A673 (cell line): ENCODE results near the gene LITAF.

Experiments
- CTCF ChIP-seq: fragments of 300-800, 200-600 bp; sonication (generic); conservative IDR thresholded peaks from 2 replicates; pipeline ENCODE4 v1.5.1; 2017; ENCODE audit warnings: low read depth, mild to moderate bottlenecking, antibody characterized with exemption, low read length, moderate library complexity, mixed read lengths
- EZH2 ChIP-seq: fragments of 200-600 bp; sonication (generic); IDR thresholded peaks from 2 replicates; pipeline ENCODE4 v1.6.1; 2017; ENCODE audit warnings: borderline replicate concordance, low read depth, mild to moderate bottlenecking, mixed read lengths, antibody characterized with exemption, low read length; ENCODE audit not compliant: poor library complexity, severe bottlenecking

DNA sequence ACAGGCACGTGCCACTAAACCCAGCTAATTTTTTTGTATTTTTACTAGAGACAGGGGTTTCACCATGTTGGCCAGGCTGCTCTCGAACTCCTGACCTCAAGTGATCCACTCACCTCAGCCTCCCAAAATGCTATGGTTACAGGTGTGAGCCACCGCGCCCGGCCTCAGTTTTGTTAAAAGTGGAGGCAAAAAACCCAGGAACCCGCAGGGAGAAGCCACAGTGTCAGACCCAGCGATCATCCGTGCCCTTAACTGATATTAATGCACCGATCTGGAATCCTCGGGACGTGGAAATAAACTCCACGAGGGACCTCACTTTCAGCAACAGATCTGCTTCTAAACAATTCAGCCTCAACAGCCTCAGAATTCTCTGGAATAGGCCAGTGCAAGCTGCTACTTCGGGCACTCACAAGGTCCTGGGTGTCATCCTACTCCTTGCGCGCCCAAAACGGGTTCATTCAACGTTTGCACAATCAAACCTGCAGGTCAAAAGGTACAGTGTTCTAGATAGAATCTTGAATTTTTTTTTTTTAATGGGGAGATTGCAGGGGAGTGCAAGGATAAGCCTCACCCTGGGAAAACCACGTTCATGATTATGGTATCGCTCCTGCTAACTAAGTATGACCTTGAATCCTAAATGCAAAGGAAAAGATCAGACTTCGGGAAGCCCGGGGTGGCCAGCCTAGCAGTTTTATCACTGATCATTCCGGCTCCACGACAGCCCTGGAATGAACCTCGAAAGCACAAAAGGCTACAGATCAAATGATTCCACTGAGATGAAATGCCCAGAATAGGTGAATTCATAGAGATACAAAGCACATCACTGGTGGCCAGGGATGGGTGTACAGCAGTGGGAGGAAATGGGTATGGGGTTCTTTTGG is 22.4 kb downstream of the LITAF start:
- TF ChIP-seq CTCF (no peak), EZH2 (no peak)
